ENCODE results near the gene MYLK2. TPM values are rescaled to one million over a fixed set of nuclear protein-coding genes. Genes with fewer than 3 reads are reported as not detected.

Gene MYLK2
- total RNA-seq, 2 donors from 2014 or later, result 4.9 to 9.3 TPM

DNA sequence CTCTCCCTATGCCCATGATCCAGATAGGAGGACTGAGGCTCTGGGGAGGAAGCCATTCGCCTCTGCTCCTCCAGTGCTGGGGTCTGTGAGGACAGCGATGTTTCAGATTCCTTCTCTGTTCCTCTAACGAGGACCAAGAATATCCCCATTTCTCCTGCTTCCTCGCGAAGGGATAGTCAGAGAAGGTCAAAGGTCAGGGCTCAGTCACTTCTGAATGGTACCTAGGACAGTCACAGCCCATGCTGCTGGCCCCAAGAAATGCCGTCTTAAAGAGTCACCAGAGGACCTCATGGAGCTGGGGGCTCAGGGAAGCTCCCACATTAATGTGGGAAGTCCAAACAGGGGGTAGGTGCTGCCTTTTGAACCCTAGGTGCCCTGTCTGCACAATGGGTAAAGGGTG is 24.1 kb downstream of the MYLK2 start:
- Histone ChIP-seq H3K27me3 (no peaks in the 10 kb centered on the region), H3K36me3 (replicated peaks in 1 of 2; ENCODE audit: insufficient read depth in 1 of 2, low read depth in 2 of 2) (no peaks in the 10 kb centered on the region), H3K4me3 (no peak overlapping the region), H3K4me1 (no peaks in the 10 kb centered on the region), H3K9me3 (no peaks in the 10 kb centered on the region), H3K27ac (no peak overlapping the region)
- TF ChIP-seq POLR2A (IDR thresholded peaks at IDR 0.05), result no peak
- TF ChIP-seq, protein P1, sequence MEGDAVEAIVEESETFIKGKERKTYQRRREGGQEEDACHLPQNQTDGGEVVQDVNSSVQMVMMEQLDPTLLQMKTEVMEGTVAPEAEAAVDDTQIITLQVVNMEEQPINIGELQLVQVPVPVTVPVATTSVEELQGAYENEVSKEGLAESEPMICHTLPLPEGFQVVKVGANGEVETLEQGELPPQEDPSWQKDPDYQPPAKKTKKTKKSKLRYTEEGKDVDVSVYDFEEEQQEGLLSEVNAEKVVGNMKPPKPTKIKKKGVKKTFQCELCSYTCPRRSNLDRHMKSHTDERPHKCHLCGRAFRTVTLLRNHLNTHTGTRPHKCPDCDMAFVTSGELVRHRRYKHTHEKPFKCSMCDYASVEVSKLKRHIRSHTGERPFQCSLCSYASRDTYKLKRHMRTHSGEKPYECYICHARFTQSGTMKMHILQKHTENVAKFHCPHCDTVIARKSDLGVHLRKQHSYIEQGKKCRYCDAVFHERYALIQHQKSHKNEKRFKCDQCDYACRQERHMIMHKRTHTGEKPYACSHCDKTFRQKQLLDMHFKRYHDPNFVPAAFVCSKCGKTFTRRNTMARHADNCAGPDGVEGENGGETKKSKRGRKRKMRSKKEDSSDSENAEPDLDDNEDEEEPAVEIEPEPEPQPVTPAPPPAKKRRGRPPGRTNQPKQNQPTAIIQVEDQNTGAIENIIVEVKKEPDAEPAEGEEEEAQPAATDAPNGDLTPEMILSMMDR (IDR thresholded peaks at IDR 0.05), result no peak
- intact Hi-C loops (cut with DNase I), result loop anchor here (5.0 kb wide), 1 partner anchor 114 kb away; no protein-coding TSS in a partner anchor
- DNase-seq, result no peak
- WGBS, 2 donors, result 56 to 68% methylated on average over 6 of the region's 6 CpGs
- ATAC-seq, result no peak

DNA sequence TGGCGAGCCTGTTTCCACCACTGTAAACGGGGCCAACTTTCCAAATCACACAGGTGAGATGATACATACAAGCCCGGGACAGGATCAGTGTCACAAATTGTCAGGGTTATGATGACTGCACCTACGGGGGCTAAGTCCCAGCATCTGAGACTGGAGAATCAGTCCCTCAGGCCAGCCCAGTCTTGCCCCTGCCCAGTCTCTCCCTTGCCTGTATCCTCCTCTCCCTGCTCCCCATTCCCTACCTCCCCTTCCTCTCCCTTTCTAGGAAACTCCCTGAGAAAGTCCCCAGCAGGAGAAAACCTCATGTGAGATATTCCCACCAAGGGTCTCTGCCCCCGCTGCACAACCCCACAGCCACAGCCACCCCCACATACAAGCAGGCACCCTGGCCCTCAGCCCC is 24.7 kb downstream of the MYLK2 start:
- ATAC-seq, result no peak
- no peak for TF ChIP-seq POLR2A (IDR thresholded peaks at IDR 0.05)
- TF ChIP-seq, protein P1 (IDR thresholded peaks at IDR 0.05), result no peak
- WGBS, 2 donors, result 71 to 77% methylated on average over 5 of the region's 5 CpGs
- no peak overlapping the region for H3K4me3 ChIP-seq
- H3K27me3 ChIP-seq, result no peaks in the 10 kb centered on the region
- H3K4me1 ChIP-seq, result no peaks in the 10 kb centered on the region
- no peaks in the 10 kb centered on the region for H3K36me3 ChIP-seq (replicated peaks in 1 of 2; ENCODE audit: insufficient read depth in 1 of 2, low read depth in 2 of 2)
- no peak for DNase-seq
- intact Hi-C loops (cut with DNase I), result loop anchor here (5.0 kb wide), 1 partner anchor 113 kb away; no protein-coding TSS in a partner anchor
- H3K9me3 ChIP-seq, result no peaks in the 10 kb centered on the region
- H3K27ac ChIP-seq, result no peak overlapping the region

DNA sequence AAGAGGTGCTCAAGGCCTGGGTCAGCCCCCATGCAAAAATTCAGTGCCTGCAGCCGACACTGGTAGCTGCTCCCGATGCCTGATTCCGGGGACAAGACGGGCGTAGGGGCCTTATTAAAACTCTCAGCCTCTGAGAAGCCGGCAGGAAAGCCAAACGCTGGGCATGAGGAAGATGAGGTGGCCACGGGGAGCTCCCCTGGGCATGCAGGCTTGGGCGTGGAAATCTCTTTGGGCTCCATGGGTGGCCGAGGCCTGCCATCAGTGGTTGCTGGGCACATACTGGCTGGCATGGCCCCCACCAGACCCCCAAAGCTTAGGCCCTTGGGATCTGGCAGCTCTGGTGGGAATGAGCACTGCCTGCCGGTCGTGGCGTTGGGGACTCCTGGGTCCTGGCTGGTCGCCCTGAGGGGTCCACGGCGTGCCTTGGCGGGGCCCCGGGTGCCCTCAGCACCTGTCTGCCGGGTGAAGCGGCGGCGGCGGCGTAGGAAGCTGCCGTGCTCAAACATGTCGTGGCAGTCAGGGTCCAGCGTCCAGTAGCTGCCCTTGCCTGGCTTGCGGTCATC is 25.7 kb downstream of the MYLK2 start:
- Histone ChIP-seq H3K27ac (no peak overlapping the region), H3K27me3 (no peaks in the 10 kb centered on the region), H3K4me1 (peaks cover 9% of the 10 kb centered on the region), H3K36me3 (replicated peaks in 1 of 2; ENCODE audit: insufficient read depth in 1 of 2, low read depth in 2 of 2) (no peaks in the 10 kb centered on the region), H3K9me3 (no peaks in the 10 kb centered on the region), H3K4me3 (no peak overlapping the region)
- intact Hi-C loops (cut with DNase I), result loop anchor here (5.0 kb wide), 1 partner anchor 112 kb away; no protein-coding TSS in a partner anchor
- 90% methylated on average over 24 of the region's 28 CpGs; no CpG with 5 or more reads in 1 of the 2 donors for WGBS, 2 donors
- no peak for ATAC-seq
- no peak for DNase-seq
- TF ChIP-seq, protein P1 (IDR thresholded peaks at IDR 0.05), result no peak
- TF ChIP-seq POLR2A (IDR thresholded peaks at IDR 0.05), result no peak

DNA sequence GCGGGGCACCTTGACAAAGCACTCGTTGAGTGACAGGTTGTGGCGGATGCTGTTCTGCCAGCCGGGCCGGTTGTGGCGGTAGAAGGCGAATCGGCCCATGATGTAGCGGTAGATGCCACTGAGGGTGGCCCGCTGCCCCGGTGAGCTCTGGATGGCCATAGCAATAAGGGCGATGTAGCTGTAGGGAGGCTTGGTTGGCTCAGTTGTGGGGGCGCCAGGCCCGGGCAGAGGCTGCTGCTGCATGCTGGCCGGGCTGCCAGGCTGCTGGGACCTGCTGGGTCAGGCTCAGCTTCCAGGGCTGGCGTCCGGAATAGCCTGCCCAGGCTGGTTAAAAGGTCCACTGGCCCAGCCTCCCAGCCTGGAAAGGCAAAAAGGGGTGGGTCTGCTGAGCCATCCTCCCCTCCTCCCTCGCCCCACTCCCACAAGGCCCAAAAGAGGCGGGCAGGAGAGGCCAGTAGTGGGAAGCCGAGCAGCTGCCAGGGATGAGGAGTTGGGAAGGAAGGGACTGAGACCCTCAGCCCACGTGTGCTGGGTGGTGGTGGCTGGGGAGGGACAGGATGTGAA is 26.2 kb downstream of the MYLK2 start, which contains the start of gene FOXS1:
Gene FOXS1, minus strand, starts transcription at position 305 of the 564 bp plus-strand sequence. Its CDS starts 62 bp downstream, at position 243.
- Histone ChIP-seq H3K36me3 (replicated peaks in 1 of 2; ENCODE audit: insufficient read depth in 1 of 2, low read depth in 2 of 2) (no peaks in the 10 kb centered on the region), H3K9me3 (no peaks in the 10 kb centered on the region), H3K4me1 (peaks cover 11% of the 10 kb centered on the region), H3K27me3 (no peaks in the 10 kb centered on the region), H3K27ac (no peak within 1 kb of the TSS), H3K4me3 (no peak within 1 kb of the TSS)
- 25 to 56% methylated on average over 7 to 18 of the region's 21 CpGs for WGBS, 2 donors
- TF ChIP-seq, protein P1 (IDR thresholded peaks at IDR 0.05), result no peak
- peak in 1 of 3 donors; percentile 12 for TF ChIP-seq POLR2A (IDR thresholded peaks at IDR 0.05)
- intact Hi-C loops (cut with DNase I), result no loop called here
- no peak for ATAC-seq
- DNase-seq, result no peak

DNA sequence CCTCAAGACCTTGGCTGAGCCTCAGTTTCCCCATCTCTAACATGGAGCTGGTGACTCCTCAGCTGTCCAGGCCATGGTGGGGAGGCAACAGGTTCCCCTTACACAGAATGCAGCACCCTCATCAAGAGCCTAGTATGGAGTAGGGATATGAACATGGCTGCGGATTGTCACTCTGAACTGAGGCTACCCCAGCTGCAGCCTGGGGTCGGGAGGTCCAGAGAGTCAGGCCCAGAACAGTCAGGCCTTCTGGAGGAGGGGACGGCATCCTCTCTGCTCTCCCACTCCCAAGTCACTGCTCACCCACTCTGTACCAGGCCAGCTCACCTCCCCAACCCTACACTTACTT is 27.6 kb downstream of the MYLK2 start:
- no peak for TF ChIP-seq POLR2A (IDR thresholded peaks at IDR 0.05)
- TF ChIP-seq, protein P1 (IDR thresholded peaks at IDR 0.05), result no peak
- no peaks in the 10 kb centered on the region for H3K9me3 ChIP-seq
- 17 to 41% methylated on average over 2 to 3 of the region's 3 CpGs for WGBS, 2 donors
- H3K27me3 ChIP-seq, result no peaks in the 10 kb centered on the region
- DNase-seq (no peak), ATAC-seq (no peak)
- H3K4me3 ChIP-seq, result no peak overlapping the region
- intact Hi-C loops (cut with DNase I), result no loop called here
- H3K27ac ChIP-seq, result no peak overlapping the region
- no peaks in the 10 kb centered on the region for H3K36me3 ChIP-seq (replicated peaks in 1 of 2; ENCODE audit: insufficient read depth in 1 of 2, low read depth in 2 of 2)
- peaks cover 11% of the 10 kb centered on the region for H3K4me1 ChIP-seq

All from body of pancreas (tissue), 4 donors.